Mononuclear cell (primary cell): ENCODE measurements around the gene ENOX1. TPM values are rescaled to one million over a fixed set of nuclear protein-coding genes. Genes with fewer than 3 reads are reported as not detected.

Source experiments
- H3K27me3 ChIP-seq: 2 replicates; pipeline ENCODE4 v1.6.0; 2011; ENCODE audit warnings: low read length, control low read depth; ENCODE audit not compliant: insufficient read depth
- H3K4me1 ChIP-seq: 2 replicates; pipeline ENCODE4 v1.5.1; 2011; ENCODE audit warnings: mild to moderate bottlenecking, low read length, control low read depth; ENCODE audit not compliant: insufficient read depth
- H3K4me3 ChIP-seq: 2 replicates; pipeline ENCODE4 v1.5.1; 2011; ENCODE audit warnings: mild to moderate bottlenecking, low read length, moderate library complexity
- H3K9me3 ChIP-seq: 2 replicates; pipeline ENCODE4 v1.5.1; 2011; ENCODE audit warnings: low read depth, mild to moderate bottlenecking, control low read depth, low read length
- total RNA-seq: library from RNA; depleted of rRNA; stranded (reverse); fragments of >200 nt; gene quantifications from one replicate; pipeline ENCODE4 v1.2.3, GENCODE V29; 2012

The ENOX1 gene
- total RNA-seq, 1 donor: under 0.01 TPM

DNA sequence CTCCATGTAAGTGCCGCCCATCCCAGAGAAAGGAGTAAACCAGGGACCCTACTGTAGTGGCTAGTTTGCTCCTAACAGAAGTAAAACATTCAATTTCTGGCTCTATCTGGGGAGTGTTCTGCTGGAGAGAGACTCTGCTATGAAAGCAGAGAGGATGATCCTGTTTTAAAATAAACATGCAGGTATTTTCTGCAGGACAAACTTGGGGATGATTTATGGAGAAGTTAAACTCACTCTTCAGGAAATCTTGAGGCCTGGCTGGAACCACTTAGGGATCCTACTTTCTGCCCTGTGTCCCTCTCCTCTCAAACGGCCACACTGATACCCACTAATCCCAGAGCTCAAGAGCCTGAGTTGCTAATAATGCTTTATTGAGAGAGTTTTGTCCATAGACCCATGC lies 482.3 kb downstream of the ENOX1 start:
- no peaks in the 10 kb centered on the region for H3K9me3 ChIP-seq
- H3K4me1 ChIP-seq: peaks cover 16% of the 10 kb centered on the region
- H3K4me3 ChIP-seq: no peak overlapping the region
- no peaks in the 10 kb centered on the region for H3K27me3 ChIP-seq

DNA sequence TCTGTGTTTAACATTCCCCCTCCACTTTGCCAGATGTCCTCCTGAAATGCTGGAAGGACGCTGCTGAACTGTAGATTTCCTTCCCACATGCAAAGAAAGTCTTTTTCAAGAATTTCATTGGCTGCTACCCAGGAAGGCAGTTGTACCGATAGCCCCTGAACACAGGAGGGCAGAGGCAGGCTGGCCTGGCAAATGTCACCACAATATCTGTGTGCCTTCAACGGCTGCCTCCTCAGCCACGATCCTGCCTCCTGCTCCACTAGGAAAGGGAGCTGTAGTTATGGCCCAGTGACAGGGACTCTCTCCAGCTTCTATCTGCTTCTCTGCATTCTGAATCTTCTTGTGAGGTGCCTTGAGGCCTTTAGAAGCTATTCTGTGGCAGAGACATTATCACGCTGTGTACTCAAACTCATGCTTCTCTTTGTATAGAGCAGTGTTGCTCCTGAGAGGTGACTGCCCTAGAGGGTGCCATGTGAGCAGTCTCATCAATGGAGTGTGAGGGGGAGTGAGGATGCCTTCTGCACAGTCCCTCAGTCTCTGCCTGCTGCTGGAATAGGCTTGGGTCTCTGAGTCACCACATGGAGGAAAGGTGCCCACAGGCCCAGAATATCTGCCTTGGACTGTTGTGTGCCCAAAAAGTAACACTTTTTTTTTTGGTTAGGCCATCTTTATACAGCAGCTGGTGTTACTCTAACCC lies 483.6 kb downstream of the ENOX1 start:
- H3K9me3 ChIP-seq: no peaks in the 10 kb centered on the region
- peaks cover 12% of the 10 kb centered on the region for H3K4me1 ChIP-seq
- no peak overlapping the region for H3K4me3 ChIP-seq
- H3K27me3 ChIP-seq: no peaks in the 10 kb centered on the region

DNA sequence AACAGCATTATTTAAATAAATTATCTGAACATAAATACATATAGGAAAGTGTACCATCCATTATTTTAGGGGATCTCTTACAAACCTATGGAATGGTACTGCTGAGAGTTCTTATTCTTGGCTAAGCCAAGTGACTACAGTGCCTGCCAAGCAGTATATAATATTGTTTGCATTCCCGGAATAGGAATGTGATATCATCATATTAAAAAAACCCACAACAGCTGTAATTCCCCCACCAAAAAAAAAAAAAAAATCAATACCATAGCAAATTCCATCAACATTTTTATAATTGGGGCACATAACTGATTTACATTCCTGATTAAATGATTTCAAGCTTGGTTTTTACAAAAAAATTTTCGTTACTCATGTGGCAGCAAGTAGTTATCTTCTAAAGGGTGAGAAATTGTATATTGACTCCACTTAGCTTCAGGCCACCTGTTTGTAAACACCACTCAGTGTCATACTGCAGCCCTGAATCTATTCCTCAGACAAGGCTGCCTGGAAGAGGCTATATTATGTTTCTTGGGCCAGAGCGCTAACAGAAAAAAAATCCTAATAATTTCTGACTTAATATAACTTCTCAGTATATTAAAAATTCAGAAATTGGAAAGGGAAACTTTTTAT lies 485.3 kb downstream of the ENOX1 start:
- Histone ChIP-seq H3K9me3 (no peaks in the 10 kb centered on the region), H3K4me3 (no peak overlapping the region), H3K27me3 (no peaks in the 10 kb centered on the region), H3K4me1 (no peaks in the 10 kb centered on the region)

DNA sequence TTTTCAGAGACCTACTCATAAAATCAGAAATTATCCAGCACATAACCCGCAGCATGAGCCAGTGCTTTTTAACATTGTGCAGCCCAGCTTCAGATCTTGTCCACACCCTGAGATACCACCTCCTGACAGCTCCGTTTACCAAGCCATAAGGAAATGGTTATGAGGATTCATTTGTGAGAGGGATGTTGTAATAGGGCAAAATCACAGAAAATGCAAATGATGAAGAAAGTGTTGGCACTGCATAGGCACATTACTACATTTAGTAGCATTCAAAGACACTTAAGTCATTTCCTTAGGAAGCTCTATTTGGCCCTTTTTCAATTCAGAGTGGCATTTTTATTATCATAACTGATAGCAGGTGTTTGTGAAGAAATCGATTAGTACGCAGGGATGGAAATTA lies 485.9 kb downstream of the ENOX1 start:
- no peak overlapping the region for H3K4me3 ChIP-seq
- H3K9me3 ChIP-seq: no peaks in the 10 kb centered on the region
- H3K27me3 ChIP-seq: no peaks in the 10 kb centered on the region
- H3K4me1 ChIP-seq: no peaks in the 10 kb centered on the region

DNA sequence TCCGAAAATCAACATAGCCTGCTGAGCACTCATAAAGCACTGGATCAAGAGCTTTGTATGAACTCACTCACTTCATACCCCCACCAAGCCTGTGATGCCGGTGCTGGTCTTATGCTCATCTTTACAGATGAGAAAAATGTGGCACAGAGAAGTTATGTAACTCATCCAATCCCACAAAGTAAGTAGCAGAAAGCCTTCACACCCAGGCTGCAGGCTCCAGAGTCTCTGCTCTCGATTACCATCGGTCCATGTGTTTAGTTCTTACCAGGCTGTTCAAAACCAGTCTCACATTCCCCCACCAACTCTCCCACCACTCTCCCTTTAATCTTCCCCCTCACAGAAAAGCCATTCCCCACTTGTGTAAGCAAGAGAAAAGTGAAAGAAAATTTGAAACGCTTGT lies 487.4 kb downstream of the ENOX1 start:
- no peaks in the 10 kb centered on the region for H3K27me3 ChIP-seq
- H3K4me3 ChIP-seq: no peak overlapping the region
- no peaks in the 10 kb centered on the region for H3K9me3 ChIP-seq
- H3K4me1 ChIP-seq: no peaks in the 10 kb centered on the region

GRCh38 chr13:43298816-43299215 lies 488.0 kb downstream of the ENOX1 start:
- H3K4me3 ChIP-seq: no peak overlapping the region
- H3K27me3 ChIP-seq: no peaks in the 10 kb centered on the region
- no peaks in the 10 kb centered on the region for H3K9me3 ChIP-seq
- no peaks in the 10 kb centered on the region for H3K4me1 ChIP-seq

DNA sequence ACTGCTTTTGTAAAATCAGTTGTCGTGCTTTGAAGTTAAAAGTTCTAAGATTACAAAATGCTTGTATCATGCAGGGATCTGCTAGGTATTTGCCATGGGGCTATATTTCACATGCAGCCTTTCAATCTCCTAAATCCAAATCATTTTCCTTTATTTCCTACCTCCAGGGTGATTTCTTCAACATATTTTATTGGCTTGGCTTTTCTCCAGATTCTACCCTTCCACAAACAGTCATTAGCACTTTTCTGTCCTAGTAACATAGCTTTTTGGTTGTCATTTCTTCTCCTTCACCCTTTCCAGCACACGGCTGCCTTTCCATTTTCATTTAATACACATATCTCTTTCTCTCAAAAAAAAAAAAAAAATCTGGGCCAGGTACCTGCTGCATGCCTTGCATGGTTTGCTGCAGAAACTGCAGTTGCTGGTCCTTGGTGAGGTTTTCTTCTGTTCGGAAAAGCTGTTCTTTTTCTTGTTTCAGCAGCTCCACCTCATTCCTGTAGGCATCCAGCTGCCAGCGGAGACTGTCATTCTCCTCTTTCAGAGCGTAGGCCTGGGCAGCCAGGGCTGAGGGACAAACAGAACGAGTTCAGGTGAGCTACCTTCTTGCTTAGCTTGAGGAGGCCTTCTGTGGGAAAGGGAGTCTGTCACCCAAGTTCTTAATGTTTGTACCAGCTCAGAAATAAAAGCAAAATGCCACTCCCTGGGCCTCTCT lies 488.6 kb downstream of the ENOX1 start:
- H3K9me3 ChIP-seq: no peaks in the 10 kb centered on the region
- no peaks in the 10 kb centered on the region for H3K4me1 ChIP-seq
- no peaks in the 10 kb centered on the region for H3K27me3 ChIP-seq
- no peak overlapping the region for H3K4me3 ChIP-seq

DNA sequence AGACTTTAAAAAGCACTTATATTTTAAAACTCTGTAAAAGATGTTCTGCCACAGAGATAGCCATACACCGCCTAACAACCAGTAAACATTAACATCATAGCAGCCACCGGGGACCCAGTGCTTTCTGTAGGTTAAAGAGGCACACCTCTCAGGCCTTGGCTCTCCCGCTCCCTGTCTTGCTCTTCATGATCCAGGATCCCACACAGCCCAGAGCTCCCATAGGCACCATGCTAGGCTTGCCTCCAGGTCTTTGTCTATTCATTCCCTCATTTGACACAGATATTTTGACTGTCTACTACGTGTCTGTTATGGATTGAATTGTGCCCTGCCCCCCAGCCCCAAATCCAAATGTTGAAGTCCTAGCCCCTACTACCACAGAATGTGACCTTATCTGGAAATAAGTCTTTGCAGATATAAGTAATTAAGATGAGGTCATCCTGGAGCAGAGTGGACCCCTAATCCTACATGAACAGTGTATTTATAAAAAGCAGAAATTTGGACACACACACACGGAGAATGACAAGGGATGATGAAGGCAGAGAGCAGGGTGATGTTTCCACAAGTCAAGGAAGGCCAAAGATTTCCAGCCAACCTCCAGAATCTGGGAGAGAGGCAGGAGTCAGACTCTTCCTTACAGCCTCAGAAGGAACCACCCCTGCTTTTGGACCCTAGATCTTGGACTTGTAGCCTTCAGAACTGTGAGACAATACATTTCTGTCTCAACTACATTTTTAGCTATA lies 490.8 kb downstream of the ENOX1 start:
- Histone ChIP-seq H3K27me3 (no peaks in the 10 kb centered on the region), H3K4me1 (no peaks in the 10 kb centered on the region), H3K9me3 (no peaks in the 10 kb centered on the region), H3K4me3 (no peak overlapping the region)

DNA sequence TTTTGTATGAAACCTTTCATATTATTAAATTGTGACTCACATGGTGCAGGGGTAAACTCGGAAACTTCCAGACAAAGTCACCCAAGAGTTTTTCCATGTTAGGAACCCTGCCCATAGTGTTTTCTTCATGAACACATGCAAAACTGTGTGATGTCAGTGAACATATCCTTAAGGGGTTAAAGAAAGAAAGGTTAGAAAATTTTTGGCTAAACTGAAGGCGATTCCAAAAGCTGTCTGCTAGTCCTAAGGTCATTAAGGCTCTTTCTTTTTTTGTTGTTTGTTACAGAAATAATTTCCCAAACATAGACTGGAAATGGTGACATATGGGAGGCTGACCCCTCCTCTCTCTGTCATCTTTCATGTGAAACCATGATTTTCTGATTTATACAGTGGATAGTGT lies 491.5 kb downstream of the ENOX1 start:
- no peaks in the 10 kb centered on the region for H3K4me1 ChIP-seq

GRCh38 chr13:43294412-43294811 lies 492.4 kb downstream of the ENOX1 start:
- H3K4me3 ChIP-seq: no peak overlapping the region
- no peaks in the 10 kb centered on the region for H3K9me3 ChIP-seq
- H3K27me3 ChIP-seq: no peaks in the 10 kb centered on the region
- H3K4me1 ChIP-seq: no peaks in the 10 kb centered on the region

More for the DNA sequence above, 491.5 kb downstream of the ENOX1 start:
- H3K4me3 ChIP-seq: no peak overlapping the region
- H3K27me3 ChIP-seq: no peaks in the 10 kb centered on the region
- no peaks in the 10 kb centered on the region for H3K9me3 ChIP-seq

DNA sequence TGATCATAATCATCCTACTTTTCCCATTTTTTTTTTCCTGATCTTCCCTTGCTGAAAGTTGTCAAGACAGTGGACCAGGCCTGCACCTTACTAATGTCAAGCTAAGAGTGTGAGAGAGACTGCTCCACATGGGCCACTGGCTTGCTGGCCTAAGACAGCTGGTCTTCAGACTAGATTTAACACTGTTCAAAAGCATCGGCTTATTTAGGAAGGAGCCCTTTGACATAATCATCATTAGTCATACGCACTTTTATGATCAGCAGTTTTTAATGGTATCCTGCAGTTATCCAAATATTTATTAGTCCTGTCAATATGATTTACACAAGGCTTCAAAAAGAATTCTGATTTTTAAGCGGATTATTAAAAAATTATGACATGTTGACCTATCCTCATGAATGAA lies 492.8 kb downstream of the ENOX1 start:
- Histone ChIP-seq H3K4me3 (no peak overlapping the region), H3K27me3 (no peaks in the 10 kb centered on the region), H3K9me3 (no peaks in the 10 kb centered on the region), H3K4me1 (no peaks in the 10 kb centered on the region)

DNA sequence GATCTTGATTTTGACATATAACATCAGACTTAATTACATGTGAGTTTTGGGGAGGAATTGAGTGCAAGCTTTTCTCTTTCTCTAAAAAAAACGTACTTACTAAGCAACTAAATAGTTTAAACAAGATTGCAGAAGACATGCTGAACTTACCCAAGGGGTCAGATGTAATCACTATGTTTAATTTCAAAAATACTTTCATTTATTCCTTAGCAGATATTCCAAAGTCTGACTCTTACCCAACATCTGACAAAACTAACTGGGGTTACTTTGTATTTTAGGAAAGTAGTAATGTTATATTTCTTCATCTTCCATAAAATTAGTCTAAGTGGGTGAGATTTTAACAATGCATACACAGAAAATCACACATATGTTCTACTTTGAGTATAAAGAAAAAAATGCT lies 493.2 kb downstream of the ENOX1 start:
- H3K27me3 ChIP-seq: no peaks in the 10 kb centered on the region
- no peaks in the 10 kb centered on the region for H3K9me3 ChIP-seq
- H3K4me3 ChIP-seq: no peak overlapping the region
- no peaks in the 10 kb centered on the region for H3K4me1 ChIP-seq

DNA sequence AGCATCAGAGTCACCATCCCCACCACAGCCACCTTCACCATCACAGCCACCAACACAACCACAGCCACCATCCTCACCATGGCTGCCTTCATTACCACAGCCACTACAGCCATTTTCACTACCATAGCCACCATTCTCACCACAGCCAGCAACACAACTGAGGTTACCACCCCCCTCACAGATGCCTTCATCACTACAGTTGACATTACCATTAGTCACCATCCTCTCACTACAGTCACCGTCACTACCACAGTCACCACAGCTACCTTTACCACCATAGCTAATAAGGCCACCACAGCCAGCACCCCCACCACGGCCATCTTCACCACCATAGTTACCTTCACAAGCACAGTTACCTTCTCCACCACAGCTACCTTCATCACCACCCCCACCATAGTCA lies 493.8 kb downstream of the ENOX1 start:
- no peak overlapping the region for H3K4me3 ChIP-seq
- no peaks in the 10 kb centered on the region for H3K27me3 ChIP-seq
- H3K4me1 ChIP-seq: no peaks in the 10 kb centered on the region
- no peaks in the 10 kb centered on the region for H3K9me3 ChIP-seq

- Histone ChIP-seq H3K9me3 (no peaks in the 10 kb centered on the region), H3K4me3 (no peak overlapping the region), H3K4me1 (no peaks in the 10 kb centered on the region), H3K27me3 (no peaks in the 10 kb centered on the region)
Measured at GRCh38 chr13:43291287-43292060, 495.3 kb downstream of the ENOX1 start.
